HEK293T (cell line): ENCODE measurements around the gene PDZK1IP1.

Experiments used
- CTCF ChIA-PET: fragments of 350-600 bp; formaldehyde crosslinking; extraction: SDS; loops from one replicate; lab custom pipeline; 2021; ENCODE audit warnings: antibody characterized with exemption, inconsistent platforms; lab: Yijun Ruan, JAX
- POLR2A ChIA-PET: fragments of 350-600 bp; formaldehyde crosslinking; extraction: SDS; loops from one replicate; lab custom pipeline; 2020; ENCODE audit warnings: antibody characterized with exemption, inconsistent platforms; lab: Yijun Ruan, JAX
- DNase-seq: peaks from one replicate; pipeline ENCODE4 v3.0.0; 2012; ENCODE audit warnings: mixed read lengths; ENCODE audit errors: extremely low spot score
- ARNT ChIP-seq: fragments of 450-650 bp; IDR thresholded peaks from 2 replicates; pipeline ENCODE4 v1.6.1; 2017; ENCODE audit warnings: mild to moderate bottlenecking
- CTBP1 ChIP-seq: fragments of 450-650 bp; IDR thresholded peaks from 2 replicates; pipeline ENCODE4 v1.6.1; 2016; ENCODE audit warnings: borderline replicate concordance
- ELF4 ChIP-seq: fragments of 450-650 bp; IDR thresholded peaks from 2 replicates; pipeline ENCODE4 v1.6.1; 2017; ENCODE audit warnings: antibody characterized with exemption
- FOXA1 ChIP-seq: fragments of 450-650 bp; IDR thresholded peaks from 2 replicates; pipeline ENCODE4 v1.6.1; 2016; ENCODE audit warnings: mild to moderate bottlenecking
- FOXK2 ChIP-seq: fragments of 450-650 bp; IDR thresholded peaks from 2 replicates; pipeline ENCODE4 v1.6.1; 2016; ENCODE audit warnings: mild to moderate bottlenecking
- FOXM1 ChIP-seq: fragments of 450-650 bp; IDR thresholded peaks from 2 replicates; pipeline ENCODE4 v1.6.1; 2017; ENCODE audit warnings: mild to moderate bottlenecking, borderline replicate concordance
- HDGF ChIP-seq: fragments of 450-650 bp; IDR thresholded peaks from 2 replicates; pipeline ENCODE4 v1.6.1; 2017; ENCODE audit warnings: antibody characterized with exemption, borderline replicate concordance
- L3MBTL2 ChIP-seq: fragments of 450-650 bp; conservative IDR thresholded peaks from 2 replicates; pipeline ENCODE4 v1.6.1; 2016; ENCODE audit warnings: mild to moderate bottlenecking
- LEF1 ChIP-seq: fragments of 450-650 bp; IDR thresholded peaks from 2 replicates; pipeline ENCODE4 v1.6.1; 2017; ENCODE audit warnings: mild to moderate bottlenecking, borderline replicate concordance
- NFRKB ChIP-seq: fragments of 450-650 bp; IDR thresholded peaks from 2 replicates; pipeline ENCODE4 v1.6.1; 2016; ENCODE audit warnings: mild to moderate bottlenecking, moderate library complexity
- SP1 ChIP-seq: fragments of 450-650 bp; IDR thresholded peaks from 2 replicates; pipeline ENCODE4 v1.6.1; 2017
- SUZ12 ChIP-seq: fragments of 450-650 bp; IDR thresholded peaks from 2 replicates; pipeline ENCODE4 v1.6.1; 2016; ENCODE audit warnings: mild to moderate bottlenecking
- TARDBP ChIP-seq: fragments of 450-650 bp; IDR thresholded peaks from 2 replicates; pipeline ENCODE4 v1.6.1; 2016
- ZNF384 ChIP-seq: fragments of 450-650 bp; IDR thresholded peaks from 2 replicates; pipeline ENCODE4 v1.6.1; 2016
- TF ChIP-seq, protein P1 (sequence below): fragments of 450-650 bp; IDR thresholded peaks from 2 replicates; pipeline ENCODE4 v1.6.1; 2016

PDZK1IP1 gene

GRCh38 chr1:47192458-47193384 is 2.9 kb upstream of the PDZK1IP1 start:
- TF ChIP-seq HDGF (no peak), L3MBTL2 (no peak), ELF4 (no peak), NFRKB (no peak), ZNF384 (no peak), FOXA1 (no peak), LEF1 (no peak), SP1 (no peak), TARDBP (no peak), SUZ12 (no peak), CTBP1 (no peak), FOXK2 (no peak), FOXM1 (no peak), ARNT (no peak)
- peak; percentile 83 for DNase-seq
- ChIA-PET CTCF (interaction anchor here (0.6 to 3.2 kb wide), 17 partner anchors 10 to 533 kb away, joined by 3 to 20 read pairs (median 3); no protein-coding TSS in a partner anchor), POLR2A (interaction anchor here (1.1 to 2.0 kb wide), 2 partner anchors 13 to 121 kb away, joined by 7 to 9 read pairs; partner anchors contain the start of gene STIL)

DNA sequence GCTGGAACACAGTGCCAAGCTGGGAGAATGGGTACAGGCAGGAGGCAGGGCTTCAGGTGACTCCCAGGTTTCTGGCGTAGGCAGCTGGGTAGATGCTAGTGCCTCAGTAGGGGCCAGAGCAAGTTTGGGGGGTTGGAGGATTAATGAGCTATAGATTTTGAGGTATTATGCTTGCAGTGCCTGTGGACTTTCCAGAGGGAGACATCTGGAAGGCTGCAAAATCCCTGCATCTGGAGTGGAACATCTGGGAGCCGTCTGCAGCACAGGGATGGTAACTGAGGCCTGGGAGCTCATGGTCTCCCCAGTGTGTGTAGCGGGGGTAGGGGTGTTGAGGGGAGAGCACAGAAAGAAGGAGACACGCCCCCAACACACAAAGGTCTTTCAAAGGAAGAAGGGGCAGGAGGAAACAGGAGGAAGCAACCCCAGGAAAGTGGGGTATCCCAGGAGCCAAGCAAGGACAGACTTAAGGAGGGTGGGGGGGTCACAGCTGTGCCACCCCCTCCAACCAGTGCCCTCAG is 2.2 kb upstream of the PDZK1IP1 start:
- no peak for TF ChIP-seq ELF4
- TF ChIP-seq FOXM1 = no peak
- no peak for TF ChIP-seq SP1
- no peak for TF ChIP-seq L3MBTL2
- TF ChIP-seq ARNT = no peak
- TF ChIP-seq SUZ12 = no peak
- TF ChIP-seq TARDBP = no peak
- no peak for TF ChIP-seq HDGF
- no peak for TF ChIP-seq ZNF384
- TF ChIP-seq LEF1 = no peak
- TF ChIP-seq NFRKB = no peak
- TF ChIP-seq CTBP1 = no peak
- TF ChIP-seq, protein P1, sequence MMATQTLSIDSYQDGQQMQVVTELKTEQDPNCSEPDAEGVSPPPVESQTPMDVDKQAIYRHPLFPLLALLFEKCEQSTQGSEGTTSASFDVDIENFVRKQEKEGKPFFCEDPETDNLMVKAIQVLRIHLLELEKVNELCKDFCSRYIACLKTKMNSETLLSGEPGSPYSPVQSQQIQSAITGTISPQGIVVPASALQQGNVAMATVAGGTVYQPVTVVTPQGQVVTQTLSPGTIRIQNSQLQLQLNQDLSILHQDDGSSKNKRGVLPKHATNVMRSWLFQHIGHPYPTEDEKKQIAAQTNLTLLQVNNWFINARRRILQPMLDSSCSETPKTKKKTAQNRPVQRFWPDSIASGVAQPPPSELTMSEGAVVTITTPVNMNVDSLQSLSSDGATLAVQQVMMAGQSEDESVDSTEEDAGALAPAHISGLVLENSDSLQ = no peak
- no peak for DNase-seq
- CTCF ChIA-PET = interaction anchor here (0.5 to 3.2 kb wide), 6 partner anchors 13 to 550 kb away, joined by 3 to 20 read pairs (median 6); no protein-coding TSS in a partner anchor
- POLR2A ChIA-PET = interaction anchor here (0.8 to 2.0 kb wide), 2 partner anchors 13 to 122 kb away, joined by 3 to 9 read pairs; partner anchors contain the start of gene STIL

DNA sequence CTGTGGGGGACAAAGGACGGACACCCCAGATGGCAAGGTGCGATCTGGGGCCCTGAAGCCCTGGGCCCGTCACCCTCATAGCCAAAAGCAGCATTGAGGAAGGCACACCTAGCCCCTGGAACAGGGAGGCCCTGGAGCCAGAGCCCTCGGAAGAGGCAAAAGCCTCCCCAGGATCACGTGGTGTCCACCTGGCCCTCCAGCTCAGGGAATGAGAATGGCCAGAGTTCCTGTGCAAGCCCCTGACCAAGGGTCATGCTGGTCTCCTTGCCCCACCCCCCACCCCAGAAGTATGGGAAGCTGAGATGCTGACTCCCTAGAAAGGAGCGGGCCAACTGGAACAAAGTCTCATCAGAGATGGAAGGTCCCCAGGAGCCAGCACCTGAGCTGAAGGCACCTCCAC is 1.0 kb upstream of the PDZK1IP1 start:
- no peak for DNase-seq
- CTCF ChIA-PET = interaction anchor here (1.9 kb wide), 1 partner anchor 12 kb away, joined by 14 read pairs; no protein-coding TSS in a partner anchor
- POLR2A ChIA-PET = interaction anchor here (1.4 to 2.3 kb wide), 2 partner anchors 12 to 123 kb away, joined by 6 to 18 read pairs; partner anchors contain the start of gene STIL
- TF ChIP-seq, protein P1 = no peak
- TF ChIP-seq FOXA1 = no peak
- no peak for TF ChIP-seq CTBP1

- ChIA-PET CTCF (interaction anchor here (0.6 to 1.9 kb wide), 5 partner anchors 11 to 246 kb away, joined by 3 to 14 read pairs (median 4); no protein-coding TSS in a partner anchor), POLR2A (interaction anchor here (1.4 to 2.3 kb wide), 2 partner anchors 11 to 124 kb away, joined by 6 to 18 read pairs; partner anchors contain the start of gene STIL)
- no peak for TF ChIP-seq SUZ12
- TF ChIP-seq SP1 = no peak
- TF ChIP-seq L3MBTL2 = no peak
- TF ChIP-seq ZNF384 = no peak
- no peak for TF ChIP-seq ELF4
- no peak for TF ChIP-seq FOXA1
- TF ChIP-seq LEF1 = no peak
- no peak for TF ChIP-seq NFRKB
- DNase-seq = no peak
Observed at GRCh38 chr1:47190509-47190855, 646 bp upstream of the PDZK1IP1 start.

DNA sequence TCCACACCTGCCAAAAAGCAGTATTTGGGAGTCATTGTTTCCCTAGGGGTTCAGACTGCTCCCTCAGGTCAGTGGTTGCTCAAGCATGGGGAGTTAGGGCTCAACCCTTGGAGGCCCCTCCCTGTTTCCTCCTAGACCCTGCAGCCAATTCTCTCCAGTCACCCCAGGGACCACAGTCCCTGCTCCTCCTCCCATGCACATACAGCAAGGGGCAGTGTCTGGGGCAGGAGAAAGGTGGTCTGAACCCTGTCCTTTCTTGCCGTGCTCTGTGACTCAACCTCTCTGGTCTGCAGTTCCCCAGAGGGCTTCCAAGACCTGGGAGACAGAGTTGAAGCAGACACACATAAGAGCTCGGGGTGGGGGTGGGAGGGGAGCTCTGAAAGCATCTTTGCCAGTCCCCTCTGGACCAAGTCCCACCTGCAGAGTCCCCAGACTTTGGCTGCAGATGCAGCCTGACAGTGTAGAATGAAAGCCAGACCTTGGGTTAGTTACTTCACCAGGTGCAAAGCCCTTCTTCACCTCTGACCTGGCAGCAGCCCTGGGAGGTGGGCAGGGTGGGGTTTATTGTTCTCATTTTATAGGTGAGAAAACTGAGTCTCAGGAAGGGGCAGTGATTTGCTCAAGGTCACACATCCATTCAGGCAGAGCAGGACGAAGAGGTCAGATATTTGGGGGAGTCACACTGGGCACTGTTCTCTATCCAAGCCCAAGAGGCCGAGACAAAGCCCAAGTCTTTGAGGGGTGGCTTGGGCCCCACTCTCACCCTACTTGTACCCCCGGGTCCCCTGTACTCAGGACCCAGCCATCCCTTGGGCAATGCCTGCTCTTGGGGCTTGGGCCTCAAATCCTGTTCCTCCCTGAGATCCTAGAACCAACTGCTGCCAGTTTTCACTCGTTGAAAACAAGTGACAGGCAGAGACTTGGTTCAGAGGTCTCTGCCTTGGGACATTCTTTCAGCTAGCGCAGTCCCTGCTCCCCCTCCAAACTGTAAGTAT is 748 bp downstream of the PDZK1IP1 start:
- ChIA-PET POLR2A (interaction anchor here (0.9 to 2.3 kb wide), 4 partner anchors 10 to 144 kb away, joined by 3 to 18 read pairs (median 10); partner anchors contain the start of genes CMPK1 and STIL), CTCF (interaction anchor here (0.8 to 1.9 kb wide), 7 partner anchors 10 to 146 kb away, joined by 3 to 14 read pairs (median 4); no protein-coding TSS in a partner anchor)
- TF ChIP-seq TARDBP (no peak), ARNT (no peak), FOXA1 (no peak), L3MBTL2 (no peak), ZNF384 (no peak), FOXK2 (no peak), HDGF (no peak)
- DNase-seq = no peak

DNA sequence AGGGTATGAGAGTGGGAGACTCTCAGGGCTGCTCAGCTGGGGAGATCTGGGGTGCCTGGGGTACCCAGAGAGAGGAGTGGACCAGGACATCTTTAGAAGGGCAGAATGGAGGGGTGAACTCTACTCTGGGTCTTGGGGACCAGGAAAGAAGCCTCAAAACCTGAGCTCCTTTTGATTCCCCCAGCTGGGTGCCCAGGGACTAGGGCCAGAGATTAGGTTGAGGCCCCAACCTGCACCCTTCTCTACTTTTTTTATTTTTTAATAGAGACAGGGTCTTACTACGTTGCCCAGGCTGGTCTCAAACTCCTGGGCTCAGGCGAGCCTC is 1.9 kb downstream of the PDZK1IP1 start:
- POLR2A ChIA-PET = interaction anchor here (2.0 kb wide), 1 partner anchor 9 kb away, joined by 13 read pairs; no protein-coding TSS in a partner anchor
- TF ChIP-seq HDGF (no peak), SUZ12 (no peak), NFRKB (no peak), FOXK2 (no peak), L3MBTL2 (no peak), LEF1 (no peak), TARDBP (no peak), SP1 (no peak), ELF4 (no peak), CTBP1 (no peak), ARNT (no peak), FOXA1 (no peak)
- TF ChIP-seq, protein P1 = no peak
- CTCF ChIA-PET = interaction anchor here (1.1 to 1.6 kb wide), 2 partner anchors 9 to 12 kb away, joined by 3 to 9 read pairs; no protein-coding TSS in a partner anchor
- no peak for DNase-seq
